Measurements from ENCODE around the gene TGFB3.
A peak's percentile ranks its signal among the peaks of the same experiment; 100 is the strongest.
"Not testable (repeated sequence)": the region's sequence is repeated elsewhere in the genome, so short reads cannot be mapped to it uniquely, and the experiment has no call there.

Gene TGFB3

GRCh38 chr14:75981426-75982265 is at the start of gene TGFB3:
TSS of gene TGFB3 (minus strand) at chr14:75981995. CDS start at chr14:75980893, 1,102 bp downstream.
- peak; percentile 72 to 78 for DNase-seq

- DNase-seq = no peak
Measured at GRCh38 chr14:76024211-76024907, 42.6 kb upstream of the TGFB3 start.

- no peak for DNase-seq
Measured at GRCh38 chr14:76023757-76024156, 42.0 kb upstream of the TGFB3 start.

GRCh38 chr14:76022991-76023390 is 41.2 kb upstream of the TGFB3 start:
- DNase-seq = no peak

GRCh38 chr14:76019676-76020075 is 37.9 kb upstream of the TGFB3 start:
- DNase-seq = no peak

GRCh38 chr14:76015668-76016067 is 33.9 kb upstream of the TGFB3 start:
- DNase-seq = no peak

- no peak for DNase-seq
Measured at GRCh38 chr14:76015191-76015590, 33.4 kb upstream of the TGFB3 start.

- DNase-seq = no peak
Measured at GRCh38 chr14:76012354-76012753, 30.6 kb upstream of the TGFB3 start.

GRCh38 chr14:76011930-76012329 is 30.1 kb upstream of the TGFB3 start:
- no peak for DNase-seq

- DNase-seq = not testable (repeated sequence)
Measured at GRCh38 chr14:76009627-76010026, 27.8 kb upstream of the TGFB3 start.

GRCh38 chr14:76007852-76008251 is 26.1 kb upstream of the TGFB3 start:
- DNase-seq = no peak

- no peak for DNase-seq
Measured at GRCh38 chr14:76007379-76007778, 25.6 kb upstream of the TGFB3 start.

- DNase-seq = no peak
Measured at GRCh38 chr14:76006253-76006652, 24.5 kb upstream of the TGFB3 start.

- no peak for DNase-seq
Measured at GRCh38 chr14:76002383-76002782, 20.6 kb upstream of the TGFB3 start.

GRCh38 chr14:75999511-76000190 is 17.9 kb upstream of the TGFB3 start:
- no peak for DNase-seq

GRCh38 chr14:75996488-75996887 is 14.7 kb upstream of the TGFB3 start:
- DNase-seq = no peak

GRCh38 chr14:75995372-75996041 is 13.7 kb upstream of the TGFB3 start:
- DNase-seq = no peak

- DNase-seq = no peak
Measured at GRCh38 chr14:75993567-75994041, 11.8 kb upstream of the TGFB3 start.

- no peak for DNase-seq
Measured at GRCh38 chr14:75991753-75992152, 10.0 kb upstream of the TGFB3 start.

GRCh38 chr14:75990297-75990696 is 8.5 kb upstream of the TGFB3 start:
- DNase-seq = no peak

GRCh38 chr14:75989134-75989533 is 7.3 kb upstream of the TGFB3 start:
- DNase-seq = no peak

- no peak for DNase-seq
Measured at GRCh38 chr14:75987201-75987970, 5.6 kb upstream of the TGFB3 start.
